Suprapubic skin (tissue), 4 donors: ENCODE measurements around the gene EMC6. TPM values are rescaled to one million over a fixed set of nuclear protein-coding genes. Genes with fewer than 3 reads are reported as not detected.
"Not testable (repeated sequence)": the region's sequence is repeated elsewhere in the genome, so short reads cannot be mapped to it uniquely, and the experiment has no call there.

Experiments used
- DNase-seq, 2 donors: peaks; one replicate each; pipeline ENCODE4 v3.0.0-alpha.2; 2019; ENCODE audit warnings: low spot score in 2 of 2
- H3K27ac ChIP-seq: fragments of 200-600 bp; sonication (generic); one replicate; pipeline ENCODE4 v1.5.1; 2019
- H3K27me3 ChIP-seq: fragments of 200-600 bp; sonication (generic); one replicate; pipeline ENCODE4 v1.5.1; 2019
- H3K36me3 ChIP-seq: fragments of 200-600 bp; sonication (generic); one replicate; pipeline ENCODE4 v1.5.1; 2019
- H3K4me1 ChIP-seq: fragments of 200-600 bp; sonication (generic); one replicate; pipeline ENCODE4 v1.5.1; 2019
- H3K4me3 ChIP-seq: fragments of 200-600 bp; sonication (generic); one replicate; pipeline ENCODE4 v1.5.1; 2019; ENCODE audit warnings: mild to moderate bottlenecking
- H3K9me3 ChIP-seq: fragments of 200-600 bp; sonication (generic); one replicate; pipeline ENCODE4 v1.5.1; 2019
- CTCF ChIP-seq, 2 donors: fragments of 200-600 bp in 1 of 2; fragments of 450-650 bp in 1 of 2; sonication (generic) in 1 of 2; IDR thresholded peaks; one replicate each; pipeline ENCODE4 v1.5.1; 2016 to 2019; ENCODE audit warnings: antibody characterized with exemption in 2 of 2, mild to moderate bottlenecking in 1 of 2, moderate library complexity in 1 of 2
- EP300 ChIP-seq: sonication (generic); formaldehyde crosslinking; IDR thresholded peaks from one replicate; pipeline ENCODE4 v1.6.1; 2017; ENCODE audit warnings: antibody characterized with exemption
- POLR2A ChIP-seq, 2 donors: fragments of 450-650 bp; IDR thresholded peaks; one replicate each; pipeline ENCODE4 v1.6.1; 2017; ENCODE audit warnings: antibody characterized with exemption in 2 of 2, mild to moderate bottlenecking in 2 of 2, moderate library complexity in 2 of 2
- POLR2AphosphoS5 ChIP-seq, 3 donors: sonication (generic); formaldehyde crosslinking; IDR thresholded peaks; one replicate each; pipeline ENCODE4 v1.6.1; 2017; ENCODE audit warnings: antibody characterized with exemption in 3 of 3
- WGBS: methylation state at CpG from one replicate; pipeline ENCODE4 v1.1.5; 2018; 5-methylcytosine and 5-hydroxymethylcytosine counted together
- total RNA-seq, 4 donors: library from RNA; depleted of rRNA; stranded (reverse); fragments of >200 nt; gene quantifications; one replicate each; pipeline ENCODE4 v1.1.0, GENCODE V29; 2016

The EMC6 gene
- total RNA-seq, 4 donors from 2014 or later, result 3.3 to 17.6 (median 10.4) TPM

GRCh38 chr17:3699951-3700350 lies 31.3 kb downstream of the EMC6 start:
- Histone ChIP-seq H3K27ac (no peak overlapping the region), H3K4me3 (no peak overlapping the region), H3K9me3 (peaks cover 4% of the 10 kb centered on the region), H3K36me3 (no peaks in the 10 kb centered on the region), H3K4me1 (peaks cover 16% of the 10 kb centered on the region), H3K27me3 (peaks cover 36% of the 10 kb centered on the region)
- DNase-seq, result no peak
- no peak for TF ChIP-seq POLR2AphosphoS5 (IDR thresholded peaks at IDR 0.05)
- no peak for TF ChIP-seq POLR2A (IDR thresholded peaks at IDR 0.05)
- no peak for TF ChIP-seq EP300
- no peak for TF ChIP-seq CTCF (IDR thresholded peaks at IDR 0.05)
- 95% methylated on average over 4 of the region's 4 CpGs for WGBS

- 89% methylated on average over 7 of the region's 7 CpGs for WGBS
- not testable (repeated sequence) for H3K4me3 ChIP-seq, H3K36me3 ChIP-seq
Observed at GRCh38 chr17:3702041-3702539, 33.5 kb downstream of the EMC6 start.

GRCh38 chr17:3704931-3705717 lies 36.5 kb downstream of the EMC6 start:
- Histone ChIP-seq H3K4me3 (no peak overlapping the region), H3K36me3 (no peaks in the 10 kb centered on the region), H3K9me3 (no peaks in the 10 kb centered on the region), H3K4me1 (no peaks in the 10 kb centered on the region), H3K27me3 (no peaks in the 10 kb centered on the region), H3K27ac (no peak overlapping the region)
- WGBS, result 83% methylated on average over 19 of the region's 20 CpGs
- TF ChIP-seq CTCF (IDR thresholded peaks at IDR 0.05) (no peak), POLR2AphosphoS5 (IDR thresholded peaks at IDR 0.05) (no peak), POLR2A (IDR thresholded peaks at IDR 0.05) (no peak), EP300 (no peak)
- no peak for DNase-seq

More at GRCh38 chr17:3702041-3702539, 33.5 kb downstream of the EMC6 start:
- not testable (repeated sequence) for H3K9me3 ChIP-seq, H3K4me1 ChIP-seq, H3K27ac ChIP-seq, DNase-seq
- H3K27me3 ChIP-seq, result peaks cover 14% of the 10 kb centered on the region

- not testable (repeated sequence) for DNase-seq, H3K27me3 ChIP-seq, H3K9me3 ChIP-seq, H3K36me3 ChIP-seq, H3K4me1 ChIP-seq, H3K4me3 ChIP-seq, H3K27ac ChIP-seq
- 88% methylated on average over 1 of the region's 1 CpG for WGBS
Observed at GRCh38 chr17:3705718-3705984, 37.0 kb downstream of the EMC6 start.

GRCh38 chr17:3708366-3708765 lies 39.8 kb downstream of the EMC6 start:
- no peaks in the 10 kb centered on the region for H3K4me1 ChIP-seq
- DNase-seq, result no peak
- H3K9me3 ChIP-seq, result no peaks in the 10 kb centered on the region
- H3K27me3 ChIP-seq, result no peaks in the 10 kb centered on the region
- WGBS, result 65% methylated on average over 3 of the region's 3 CpGs
- peaks cover 16% of the 10 kb centered on the region for H3K36me3 ChIP-seq
- no peak overlapping the region for H3K27ac ChIP-seq
- TF ChIP-seq CTCF (IDR thresholded peaks at IDR 0.05) (no peak), POLR2AphosphoS5 (IDR thresholded peaks at IDR 0.05) (no peak), POLR2A (IDR thresholded peaks at IDR 0.05) (no peak), EP300 (no peak)
- H3K4me3 ChIP-seq, result no peak overlapping the region

GRCh38 chr17:3710951-3711383 lies 42.4 kb downstream of the EMC6 start:
- no peak for DNase-seq
- H3K4me1 ChIP-seq, result no peaks in the 10 kb centered on the region
- no peaks in the 10 kb centered on the region for H3K9me3 ChIP-seq
- H3K27ac ChIP-seq, result no peak overlapping the region
- WGBS, result 57% methylated on average over 5 of the region's 5 CpGs
- no peak for TF ChIP-seq POLR2AphosphoS5 (IDR thresholded peaks at IDR 0.05)
- no peak for TF ChIP-seq CTCF (IDR thresholded peaks at IDR 0.05)
- TF ChIP-seq EP300, result no peak
- TF ChIP-seq POLR2A (IDR thresholded peaks at IDR 0.05), result no peak
- no peak overlapping the region for H3K4me3 ChIP-seq
- H3K27me3 ChIP-seq, result no peaks in the 10 kb centered on the region
- peaks cover 42% of the 10 kb centered on the region for H3K36me3 ChIP-seq
